HepG2 (cell line): ENCODE data around the gene TMCC1. TPM values are rescaled to one million over a fixed set of nuclear protein-coding genes. Genes with fewer than 3 reads are reported as not detected.

ENCODE experiments used
- ATAC-seq: fragments of 200-7000 bp; cut with Tn5 transposase; 3 replicates; pipeline ENCODE4 v1.9.1; 2020; ENCODE audit warnings: mild to moderate bottlenecking, moderate library complexity
- BruUV-seq: library from RNA; stranded (reverse); fragments of 400-500 nt; replicated peaks from 2 replicates; lab custom pipeline; 2021; lab: Mats Ljungman, UMichigan
- CTCF ChIA-PET: fragments of 300-600 bp; formaldehyde crosslinking; extraction: SDS; loops from one replicate; lab custom pipeline; 2021; ENCODE audit warnings: low total read pairs, inconsistent platforms, low intra/inter-chr PET ratio; lab: Yijun Ruan, JAX
- POLR2A ChIA-PET: fragments of 350-600 bp; sonication (Branson Sonifier 250); formaldehyde crosslinking; loops from one replicate; lab custom pipeline; 2020; ENCODE audit warnings: antibody characterized with exemption, inconsistent platforms; lab: Yijun Ruan, JAX
- DNase-seq: peaks from one replicate; pipeline ENCODE4 v3.0.0-alpha.2; 2015; ENCODE audit warnings: low spot score
- FAIRE-seq: peaks from 3 replicates; lab custom pipeline; 2011; peaks lifted over from hg19 to GRCh38; lab: Jason Lieb, UNC
- H2AFZ ChIP-seq: one replicate; pipeline ENCODE4 v1.6.1; 2011; ENCODE audit warnings: low read length, inconsistent platforms
- H3K27ac ChIP-seq: fragments of 300-600 bp; 3 replicates; pipeline ENCODE4 v1.8.0; 2011; ENCODE audit warnings: mixed run types, mild to moderate bottlenecking, mixed read lengths, low read length, inconsistent platforms; ENCODE audit not compliant: insufficient read depth; ENCODE audit errors: extremely low read length
- H3K27me3 ChIP-seq, 2 experiments: fragments of 200-600 bp in 1 of 2; 2 replicates in 1 of 2; 3 replicates in 1 of 2; pipeline versions ENCODE4 v1.6.0 to v1.8.0; 2011; ENCODE audit warnings: low read length in 2 of 2, mild to moderate bottlenecking in 2 of 2, moderate library complexity in 2 of 2, inconsistent platforms in 1 of 2; ENCODE audit not compliant: insufficient read depth in 2 of 2, control insufficient read depth in 1 of 2
- H3K36me3 ChIP-seq, 2 experiments: fragments of 200-600 bp in 1 of 2; replicated peaks in 1 of 2; 2 replicates in 1 of 2; 3 replicates in 1 of 2; pipeline versions ENCODE4 v1.5.1 to v1.8.0; 2011; ENCODE audit warnings: low read length in 2 of 2, inconsistent platforms in 1 of 2; ENCODE audit not compliant: insufficient read depth in 2 of 2, control insufficient read depth in 1 of 2
- H3K4me1 ChIP-seq: 2 replicates; pipeline ENCODE4 v1.5.1; 2012; ENCODE audit warnings: low read length, inconsistent platforms; ENCODE audit not compliant: insufficient read depth
- H3K4me2 ChIP-seq: 2 replicates; pipeline ENCODE4 v1.6.0; 2011; ENCODE audit warnings: low read depth, low read length, inconsistent platforms
- H3K4me3 ChIP-seq, 3 experiments: fragments of 200-600 bp in 1 of 3; sonication (generic), shearing (Covaris generic) in 1 of 3; replicated peaks in 1 of 3; 2 replicates each; pipeline ENCODE4 v1.5.1; 2011 to 2016; ENCODE audit warnings: low read length in 3 of 3, inconsistent platforms in 2 of 3, low read depth in 2 of 3, mild to moderate bottlenecking in 2 of 3, control low read depth in 1 of 3, mixed read lengths in 1 of 3; ENCODE audit not compliant: insufficient read depth in 1 of 3
- H3K79me2 ChIP-seq: one replicate; pipeline ENCODE4 v1.6.1; 2011; ENCODE audit warnings: low read length, inconsistent platforms; ENCODE audit not compliant: insufficient read depth
- H3K9ac ChIP-seq: 2 replicates; pipeline ENCODE4 v1.6.0; 2011; ENCODE audit warnings: mild to moderate bottlenecking, low read depth, low read length, inconsistent platforms; ENCODE audit not compliant: insufficient read depth
- H3K9me3 ChIP-seq: 2 replicates; pipeline ENCODE4 v1.5.1; 2012; ENCODE audit warnings: mild to moderate bottlenecking, low read length
- H4K20me1 ChIP-seq: 2 replicates; pipeline ENCODE4 v1.6.0; 2011; ENCODE audit warnings: inconsistent platforms, mild to moderate bottlenecking, low read length, moderate library complexity; ENCODE audit not compliant: insufficient read depth
- BCL6 ChIP-seq: IDR thresholded peaks from 2 replicates; pipeline ENCODE4 v1.6.1; 2016; ENCODE audit warnings: missing genetic modification reagents, missing compliant biosample characterization
- CBX1 ChIP-seq: IDR thresholded peaks from one replicate; pipeline ENCODE4 v1.6.1; 2016; ENCODE audit warnings: antibody characterized with exemption, low read depth
- KLF11 ChIP-seq: IDR thresholded peaks from 2 replicates; pipeline ENCODE4 v1.6.1; 2016; ENCODE audit warnings: missing compliant biosample characterization
- MEIS2 ChIP-seq: sonication (generic); formaldehyde crosslinking; IDR thresholded peaks from 2 replicates; pipeline ENCODE4 v1.9.0; 2021; ENCODE audit warnings: mild to moderate bottlenecking, missing genetic modification reagents
- NCOA2 ChIP-seq: sonication (generic); formaldehyde crosslinking; IDR thresholded peaks from 2 replicates; pipeline ENCODE4 v1.8.0; 2022; ENCODE audit warnings: inconsistent platforms
- ZNF460 ChIP-seq: sonication (generic); formaldehyde crosslinking; IDR thresholded peaks from 2 replicates; pipeline ENCODE4 v1.5.1; 2020; ENCODE audit warnings: missing genetic modification reagents, mild to moderate bottlenecking, borderline replicate concordance
- WGBS: methylation state at CpG from one replicate; pipeline ENCODE4 v1.1.6; 2017; ENCODE audit warnings: low lambda C conversion rate; 5-methylcytosine and 5-hydroxymethylcytosine counted together
- in situ Hi-C: cut with HindIII; loops from 2 replicates; pipeline ENCODE4 v1.10.0; 2017; ENCODE audit warnings: low pct_unique_long_range_greater_than_20kb; ENCODE audit not compliant: extremely low pct_ligation_motif_present
- intact Hi-C: fragments of 100-400 bp; cut with micrococcal nuclease; formaldehyde crosslinking; loops from one replicate; pipeline ENCODE4 v1.10.0; 2022; ENCODE audit not compliant: unreplicated experiment
- polyA plus RNA-seq, 8 experiments: library from polyadenylated mRNA; depleted of rRNA in 3 of 8; stranded (reverse) in 7 of 8; unstranded in 1 of 8; fragments of >200 nt; fragmentation: Illumina TruSeq in 4 of 8; extraction: Trizol in 4 of 8; gene quantifications; 2 replicates each; pipeline versions ENCODE4 v1.2.1 to v1.2.3, GENCODE V29; 2011 to 2016; ENCODE audit warnings: low read depth in 4 of 8, missing spikeins in 1 of 8, mixed read lengths in 1 of 8; ENCODE audit not compliant: insufficient read depth in 1 of 8
- total RNA-seq, 5 experiments: library from RNA; depleted of rRNA; stranded (reverse); fragments of >200 nt; fragmentation: Illumina TruSeq; extraction: Trizol; gene quantifications; 2 replicates each; pipeline ENCODE4 v1.2.3, GENCODE V29; 2016; ENCODE audit warnings: low read depth in 1 of 5
- TF ChIP-seq, protein P1 (sequence below): sonication (generic); formaldehyde crosslinking; IDR thresholded peaks from 2 replicates; pipeline ENCODE4 v1.4.0; 2020; ENCODE audit warnings: missing genetic modification reagents, mild to moderate bottlenecking, borderline replicate concordance

The TMCC1 gene
- total and polyA plus RNA-seq, 2 of the 13 experiments (the other 11 are each of a cell fraction or from before 2014, with no cell fraction given): 12.1 to 264 TPM

DNA sequence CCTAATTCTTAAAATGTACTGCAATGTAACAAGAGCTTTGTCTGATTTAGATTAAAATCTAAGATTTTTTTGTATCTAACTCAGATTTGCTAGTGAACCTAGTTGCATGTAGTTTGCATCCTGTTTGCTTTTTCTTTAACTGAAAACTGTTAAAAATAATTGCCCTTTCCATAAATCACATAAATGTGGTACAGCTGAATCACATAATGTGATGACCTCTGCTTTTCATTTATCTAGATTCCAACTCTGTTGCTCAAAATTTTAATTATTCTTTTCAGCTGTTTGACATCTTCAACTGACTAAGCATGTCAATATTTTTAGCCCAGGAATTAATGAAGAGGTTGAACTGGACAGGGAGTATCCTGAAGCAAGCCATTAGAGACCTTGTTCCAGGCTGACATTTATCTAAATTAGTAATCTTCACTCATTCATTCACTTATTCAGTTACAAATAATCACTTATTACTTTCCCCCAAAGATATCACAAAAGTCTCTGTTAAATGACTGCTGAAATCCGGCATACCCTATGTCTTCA is 185.1 kb downstream of the TMCC1 start:
- no peaks in the 10 kb centered on the region for H3K79me2 ChIP-seq
- no peak for FAIRE-seq
- intact Hi-C loops: no loop called here
- ChIA-PET POLR2A (no interaction called here), CTCF (no interaction called here)
- 97% methylated on average over 1 of the region's 1 CpG for WGBS
- ATAC-seq: no peak
- no peak overlapping the region for H2AFZ ChIP-seq
- H3K4me3 ChIP-seq: no peak overlapping the region
- H3K4me2 ChIP-seq: no peak overlapping the region
- H3K36me3 ChIP-seq: no peaks in the 10 kb centered on the region
- BruUV-seq: no TSS peak
- in situ Hi-C loops: no loop called here
- no peak overlapping the region for H3K27ac ChIP-seq
- no peaks in the 10 kb centered on the region for H4K20me1 ChIP-seq
- H3K9ac ChIP-seq: no peak overlapping the region
- H3K27me3 ChIP-seq: no peaks in the 10 kb centered on the region
- no peaks in the 10 kb centered on the region; the same call in 1 of the 2 replicates for H3K4me1 ChIP-seq
- no peak for TF ChIP-seq CBX1
- no peak for TF ChIP-seq NCOA2 (CRISPR knock-in tag)
- TF ChIP-seq, protein P1, sequence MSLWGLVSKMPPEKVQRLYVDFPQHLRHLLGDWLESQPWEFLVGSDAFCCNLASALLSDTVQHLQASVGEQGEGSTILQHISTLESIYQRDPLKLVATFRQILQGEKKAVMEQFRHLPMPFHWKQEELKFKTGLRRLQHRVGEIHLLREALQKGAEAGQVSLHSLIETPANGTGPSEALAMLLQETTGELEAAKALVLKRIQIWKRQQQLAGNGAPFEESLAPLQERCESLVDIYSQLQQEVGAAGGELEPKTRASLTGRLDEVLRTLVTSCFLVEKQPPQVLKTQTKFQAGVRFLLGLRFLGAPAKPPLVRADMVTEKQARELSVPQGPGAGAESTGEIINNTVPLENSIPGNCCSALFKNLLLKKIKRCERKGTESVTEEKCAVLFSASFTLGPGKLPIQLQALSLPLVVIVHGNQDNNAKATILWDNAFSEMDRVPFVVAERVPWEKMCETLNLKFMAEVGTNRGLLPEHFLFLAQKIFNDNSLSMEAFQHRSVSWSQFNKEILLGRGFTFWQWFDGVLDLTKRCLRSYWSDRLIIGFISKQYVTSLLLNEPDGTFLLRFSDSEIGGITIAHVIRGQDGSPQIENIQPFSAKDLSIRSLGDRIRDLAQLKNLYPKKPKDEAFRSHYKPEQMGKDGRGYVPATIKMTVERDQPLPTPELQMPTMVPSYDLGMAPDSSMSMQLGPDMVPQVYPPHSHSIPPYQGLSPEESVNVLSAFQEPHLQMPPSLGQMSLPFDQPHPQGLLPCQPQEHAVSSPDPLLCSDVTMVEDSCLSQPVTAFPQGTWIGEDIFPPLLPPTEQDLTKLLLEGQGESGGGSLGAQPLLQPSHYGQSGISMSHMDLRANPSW (CRISPR knock-in tag): no peak
- TF ChIP-seq, all 625 proteins: peak for 0
- no peaks in the 10 kb centered on the region for H3K9me3 ChIP-seq
- DNase-seq: no peak

DNA sequence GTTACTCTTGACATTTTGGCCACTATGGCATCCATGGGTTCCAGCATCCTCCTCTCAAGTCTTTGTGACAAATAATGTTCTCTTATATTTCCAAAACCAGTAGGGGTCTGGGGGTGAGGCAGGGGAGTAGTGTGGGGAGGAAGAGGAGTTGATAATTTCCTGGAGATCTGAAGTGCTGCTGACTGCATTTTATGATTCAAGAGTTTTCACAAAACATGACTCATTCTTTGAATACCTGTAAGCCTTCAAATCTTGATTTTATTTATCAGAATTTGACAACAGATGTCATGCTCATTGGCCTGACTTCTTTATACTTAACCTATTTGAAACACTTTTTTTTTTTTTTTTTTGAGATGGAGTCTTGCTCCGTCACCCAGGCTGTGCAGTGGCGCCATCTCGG is 188.2 kb downstream of the TMCC1 start:
- ATAC-seq (no peak), DNase-seq (no peak), FAIRE-seq (no peak)
- intact Hi-C loops (no loop called here), in situ Hi-C loops (no loop called here)
- Histone ChIP-seq H3K36me3 (no peaks in the 10 kb centered on the region), H3K79me2 (no peaks in the 10 kb centered on the region), H2AFZ (no peak overlapping the region), H3K4me1 (no peaks in the 10 kb centered on the region; the same call in 1 of the 2 replicates), H3K27me3 (no peaks in the 10 kb centered on the region), H3K4me2 (no peak overlapping the region), H3K4me3 (no peak overlapping the region), H3K27ac (no peak overlapping the region), H3K9ac (no peak overlapping the region), H4K20me1 (no peaks in the 10 kb centered on the region), H3K9me3 (no peaks in the 10 kb centered on the region)
- CTCF ChIA-PET: no interaction called here
- BruUV-seq: no TSS peak
- WGBS: 100% methylated on average over 3 of the region's 3 CpGs
- TF ChIP-seq ZNF460 (CRISPR knock-in tag) (no peak), BCL6 (no peak), MEIS2 (no peak), KLF11 (CRISPR knock-in tag) (no peak)
- POLR2A ChIA-PET: no interaction called here
